ENCODE measurements around the gene DIS3. TPM values are rescaled to one million over a fixed set of nuclear protein-coding genes. Genes with fewer than 3 reads are reported as not detected.
A peak's percentile ranks its signal among the peaks of the same experiment; 100 is the strongest.
"Not testable (repeated sequence)": the region's sequence is repeated elsewhere in the genome, so short reads cannot be mapped to it uniquely, and the experiment has no call there.

The DIS3 gene
- total RNA-seq, 2 experiments from 2014 or later = 31.5 to 35.2 TPM

DNA sequence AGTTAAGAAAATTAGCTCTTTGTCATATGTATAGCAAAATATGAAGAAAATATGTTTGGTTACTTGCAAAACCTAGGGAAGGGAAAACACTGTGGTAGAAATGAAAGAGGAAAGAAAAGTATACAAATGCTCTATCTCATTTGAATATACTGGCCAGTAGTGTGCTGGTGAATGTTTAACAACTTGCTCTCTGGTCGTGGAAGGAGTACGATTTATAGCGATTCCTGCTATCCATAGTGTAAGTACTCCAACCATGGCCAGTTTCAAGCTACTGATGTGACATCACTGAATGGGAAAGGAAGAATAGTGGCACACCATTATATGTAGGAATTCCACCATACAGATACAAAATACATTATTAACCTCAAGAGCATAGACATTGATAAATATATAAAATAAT is 44.7 kb downstream of the DIS3 start:
- no peak overlapping the region for H3K4me3 Mint-ChIP-seq
- H3K9me3 Mint-ChIP-seq (ENCODE audit: insufficient read depth) = no peaks in the 10 kb centered on the region
- no peaks in the 10 kb centered on the region for H3K27me3 Mint-ChIP-seq (ENCODE audit: low read depth)
- ATAC-seq = no peak
- no peak overlapping the region for H3K27ac Mint-ChIP-seq
- H3K36me3 Mint-ChIP-seq (ENCODE audit: low read depth) = peaks cover 62% of the 10 kb centered on the region
- ChIA-PET POLR2A (no interaction called here), CTCF (no interaction called here)
- DNase-seq = no peak
- peaks cover 19% of the 10 kb centered on the region for H3K4me1 Mint-ChIP-seq (ENCODE audit: low read depth)

DNA sequence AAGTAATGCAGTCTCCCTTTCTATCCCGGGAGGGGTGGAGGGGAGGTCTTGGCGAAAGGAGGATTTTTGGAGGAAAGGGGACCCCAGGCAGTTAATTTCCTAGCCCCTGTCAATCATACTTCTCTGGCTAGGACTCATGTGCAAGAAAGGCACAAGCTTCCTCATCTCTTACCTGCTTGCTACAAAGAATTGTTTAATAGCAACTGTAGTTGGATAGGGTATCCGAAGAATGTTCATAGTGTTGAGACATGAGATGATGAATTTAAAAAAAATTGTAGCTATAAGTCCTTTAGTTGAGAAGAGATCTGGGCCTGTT is 53.5 kb downstream of the DIS3 start:
- H3K36me3 Mint-ChIP-seq (ENCODE audit: low read depth) = peaks cover 62% of the 10 kb centered on the region

DNA sequence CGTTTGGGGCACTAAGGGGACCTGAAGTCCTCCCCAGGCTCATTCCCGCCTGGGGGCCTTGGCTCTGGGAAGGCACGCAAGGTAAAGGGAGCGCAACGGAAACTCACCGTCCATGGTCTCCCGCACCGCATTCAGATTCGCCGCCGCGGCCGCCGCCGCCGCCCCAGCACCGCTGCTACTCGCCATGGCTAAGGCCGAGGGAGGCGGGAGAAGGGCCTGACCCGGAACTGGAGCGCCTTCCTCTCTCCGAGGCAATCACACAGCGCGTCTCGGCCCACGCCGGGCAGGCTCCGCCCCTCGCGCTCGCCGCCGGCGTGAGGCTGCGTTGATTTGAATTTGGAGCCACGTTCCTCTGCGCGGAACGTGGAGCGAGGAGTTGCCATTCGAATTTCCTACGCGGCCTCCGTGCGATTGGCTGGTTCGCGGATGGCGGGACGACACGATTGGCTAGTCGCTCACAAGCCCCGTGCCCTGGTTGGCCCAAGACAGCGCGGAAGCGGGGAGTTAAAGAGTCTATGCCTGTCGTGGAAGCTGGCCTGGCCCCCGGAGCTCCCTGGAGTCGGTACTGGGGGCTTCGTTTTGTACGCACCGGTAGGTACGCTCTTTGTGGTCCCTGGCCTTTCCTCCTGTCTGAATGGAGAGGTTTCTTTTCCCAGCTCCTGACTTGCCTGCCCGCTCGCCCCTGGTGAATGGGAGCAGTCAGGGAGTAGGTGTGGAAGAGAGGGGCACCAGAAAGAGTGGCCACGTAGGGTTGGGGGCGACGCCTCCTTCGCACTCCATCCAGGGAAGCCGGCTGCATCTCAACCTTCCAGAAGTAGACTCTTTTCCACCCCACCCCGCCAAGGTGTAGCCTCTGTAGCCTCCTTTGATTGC is 54.0 kb downstream of the DIS3 start, which contains the start of the genes BORA and MZT1:
Gene BORA (plus strand): TSS at position 507 of the 873 bp plus-strand sequence. CDS start 1,018 bp downstream, outside the sequence.
Gene MZT1 (minus strand): TSS at position 213 of the 873 bp plus-strand sequence. CDS start 27 bp downstream, at position 186.
- ChIA-PET CTCF (interaction anchor here (0.7 to 2.2 kb wide), 3 partner anchors 18 to 84 kb away, joined by 3 to 8 read pairs (median 3); partner anchors contain the start of gene DIS3), POLR2A (interaction anchor here (0.6 to 1.5 kb wide), 2 partner anchors 11 to 53 kb away, joined by 3 read pairs; no protein-coding TSS in a partner anchor)
- DNase-seq (peak; percentile 98), ATAC-seq (peak; percentile 94)
- peak within 1 kb of the TSS; percentile 92 for H3K27ac Mint-ChIP-seq
- H3K4me1 Mint-ChIP-seq (ENCODE audit: low read depth) = peaks cover 52% of the 10 kb centered on the region
- H3K4me3 Mint-ChIP-seq = peak within 1 kb of the TSS; percentile 94
- no peaks in the 10 kb centered on the region for H3K27me3 Mint-ChIP-seq (ENCODE audit: low read depth)
- H3K9me3 Mint-ChIP-seq (ENCODE audit: insufficient read depth) = no peaks in the 10 kb centered on the region
- H3K36me3 Mint-ChIP-seq (ENCODE audit: low read depth) = peaks cover 63% of the 10 kb centered on the region

More for the DNA sequence above, 53.5 kb downstream of the DIS3 start:
- Mint-ChIP-seq H3K9me3 (ENCODE audit: insufficient read depth) (no peaks in the 10 kb centered on the region), H3K4me1 (ENCODE audit: low read depth) (peaks cover 51% of the 10 kb centered on the region), H3K27me3 (ENCODE audit: low read depth) (no peaks in the 10 kb centered on the region), H3K4me3 (peak overlapping the region; percentile 94), H3K27ac (peak overlapping the region; percentile 92)
- DNase-seq (no peak), ATAC-seq (no peak)
- ChIA-PET CTCF (interaction anchor here (0.7 to 2.2 kb wide), 3 partner anchors 17 to 85 kb away, joined by 3 to 8 read pairs (median 3); partner anchors contain the start of gene DIS3), POLR2A (interaction anchor here (1.5 kb wide), 1 partner anchor 53 kb away, joined by 3 read pairs; no protein-coding TSS in a partner anchor)

DNA sequence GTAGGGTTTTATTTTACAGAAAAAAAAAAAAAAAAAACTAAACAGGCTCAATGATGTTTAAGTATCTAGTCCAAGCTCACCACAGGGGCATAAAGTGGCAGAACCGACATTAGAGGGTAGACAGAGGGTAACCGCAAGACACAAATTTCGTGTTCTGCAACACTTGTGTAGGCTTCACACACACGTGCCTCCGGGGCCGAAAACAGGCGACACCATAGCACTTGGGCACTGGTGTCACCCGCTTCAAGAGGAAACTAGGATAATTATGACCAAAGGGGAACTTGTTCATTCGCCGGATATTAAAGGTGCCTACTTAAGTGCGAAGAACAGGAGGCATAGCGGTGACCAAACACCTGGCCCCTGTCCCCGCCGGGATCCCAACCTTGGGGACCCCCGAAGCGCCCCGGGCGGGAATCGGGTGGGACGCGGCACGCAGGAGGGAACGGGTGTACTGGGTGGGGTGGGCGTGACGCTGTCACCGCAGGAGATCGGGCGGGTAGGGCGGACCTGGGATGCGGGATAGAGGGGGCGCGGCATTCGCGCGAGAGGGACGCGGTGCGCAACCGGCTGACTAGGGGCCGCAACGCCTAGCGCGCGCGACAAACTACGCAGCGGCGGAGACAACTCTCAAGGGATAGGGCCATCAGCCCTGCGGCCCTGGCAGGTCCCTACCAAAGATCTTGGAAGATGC is 54.8 kb downstream of the DIS3 start:
- peak; percentile 67 for DNase-seq
- H3K27ac Mint-ChIP-seq = peak overlapping the region; percentile 92
- ATAC-seq = peak; percentile 49
- H3K4me3 Mint-ChIP-seq = peak overlapping the region; percentile 94
- no peaks in the 10 kb centered on the region for H3K9me3 Mint-ChIP-seq (ENCODE audit: insufficient read depth)
- CTCF ChIA-PET = no interaction called here
- POLR2A ChIA-PET = interaction anchor here (0.6 kb wide), 1 partner anchor 977 kb away, joined by 3 read pairs; no protein-coding TSS in a partner anchor
- H3K4me1 Mint-ChIP-seq (ENCODE audit: low read depth) = peaks cover 52% of the 10 kb centered on the region
- H3K27me3 Mint-ChIP-seq (ENCODE audit: low read depth) = no peaks in the 10 kb centered on the region
- H3K36me3 Mint-ChIP-seq (ENCODE audit: low read depth) = peaks cover 66% of the 10 kb centered on the region

DNA sequence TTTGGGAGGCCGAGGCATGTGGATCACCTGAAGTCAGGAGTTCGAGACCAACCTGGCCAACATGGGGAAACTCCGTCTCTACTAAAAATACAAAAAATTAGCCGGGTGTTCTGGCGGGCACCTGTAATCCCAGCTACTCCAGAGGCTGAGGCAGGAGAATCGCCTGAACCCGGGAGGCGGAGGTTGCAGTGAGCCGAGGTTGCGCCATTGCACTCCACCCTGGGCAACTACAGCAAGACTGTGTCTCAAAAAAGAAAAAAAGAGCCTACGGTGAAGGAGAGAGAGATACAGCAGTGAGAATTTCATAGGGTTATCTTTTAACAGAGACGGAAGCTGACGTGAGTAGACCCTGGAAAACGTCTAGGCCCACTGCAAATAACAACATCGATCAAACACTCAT is 55.5 kb downstream of the DIS3 start:
- Mint-ChIP-seq H3K4me1 (ENCODE audit: low read depth) (peaks cover 49% of the 10 kb centered on the region), H3K27ac (peak overlapping the region; percentile 84), H3K4me3 (peak overlapping the region; percentile 94), H3K36me3 (ENCODE audit: low read depth) (peaks cover 66% of the 10 kb centered on the region)
- CTCF ChIA-PET; H3K27me3 Mint-ChIP-seq (ENCODE audit: low read depth); ATAC-seq; DNase-seq; H3K9me3 Mint-ChIP-seq (ENCODE audit: insufficient read depth): not testable (repeated sequence)
- POLR2A ChIA-PET = interaction anchor here (0.6 kb wide), 1 partner anchor 977 kb away, joined by 3 read pairs; no protein-coding TSS in a partner anchor

DNA sequence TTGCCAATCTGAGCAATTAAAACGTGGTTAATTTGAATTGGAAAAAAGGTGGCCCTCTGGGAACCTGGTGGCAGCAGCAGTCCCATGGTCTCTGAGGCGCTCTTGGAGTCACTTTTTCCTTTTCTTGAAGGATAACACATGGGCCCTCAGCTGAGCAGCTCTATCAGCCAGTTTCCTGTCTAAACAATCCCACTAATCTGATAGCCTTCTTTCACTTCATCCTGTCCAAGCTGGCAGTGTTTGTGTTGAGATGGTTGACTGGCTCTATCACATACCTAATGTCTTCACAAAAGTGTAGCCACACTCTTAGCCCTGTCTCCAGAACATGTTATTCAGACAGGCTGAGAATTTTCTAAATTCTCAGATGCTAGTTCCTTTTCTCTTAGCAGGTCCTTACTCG is 64.9 kb downstream of the DIS3 start:
- ATAC-seq = no peak
- H3K27me3 Mint-ChIP-seq (ENCODE audit: low read depth) = no peaks in the 10 kb centered on the region
- no peak overlapping the region for H3K27ac Mint-ChIP-seq
- ChIA-PET CTCF (no interaction called here), POLR2A (no interaction called here)
- H3K4me3 Mint-ChIP-seq = no peak overlapping the region
- no peak for DNase-seq
- peaks cover 82% of the 10 kb centered on the region for H3K36me3 Mint-ChIP-seq (ENCODE audit: low read depth)
- H3K4me1 Mint-ChIP-seq (ENCODE audit: low read depth) = peaks cover 19% of the 10 kb centered on the region
- H3K9me3 Mint-ChIP-seq (ENCODE audit: insufficient read depth) = no peaks in the 10 kb centered on the region

Other genes with a start within 250 kb of the DIS3 start
- 10 to 100 TPM; 20.6 to 25.5 TPM for gene MZT1, start 54.3 kb downstream of the DIS3 start, total RNA-seq
- gene BORA, start 54.0 kb downstream of the DIS3 start, total RNA-seq = 10 to 100 TPM; 31.0 TPM
- gene PIBF1, start 233 bp upstream of the DIS3 start, total RNA-seq = 10 to 100 TPM; 29.6 to 34.0 TPM